K562 (cell line): ENCODE measurements around the gene NINJ2. TPM values are rescaled to one million over a fixed set of nuclear protein-coding genes. Genes with fewer than 3 reads are reported as not detected.

Experiments used
- HDAC6 ChIP-seq: IDR thresholded peaks from 2 replicates; pipeline ENCODE4 v1.6.1; 2012; ENCODE audit warnings: low read depth, mild to moderate bottlenecking, control low read depth, inconsistent platforms, low read length, moderate library complexity
- HNRNPL ChIP-seq: fragments of 200-400 bp; formaldehyde crosslinking; IDR thresholded peaks from 2 replicates; pipeline ENCODE4 v1.6.1; 2017; ENCODE audit warnings: low read depth, mild to moderate bottlenecking, low read length
- ID3 ChIP-seq, 2 experiments: fragments of 250-450 bp in 1 of 2; fragments of 450-650 bp in 1 of 2; sonication (Bioruptor Pico) in 1 of 2; IDR thresholded peaks; 2 replicates each; pipeline versions ENCODE4 v1.6.1 to v1.8.0; 2016 to 2021; ENCODE audit warnings: mild to moderate bottlenecking in 2 of 2, moderate library complexity in 2 of 2, missing compliant biosample characterization in 1 of 2, missing genetic modification characterization in 1 of 2
- KAT7 ChIP-seq: sonication (generic); formaldehyde crosslinking; IDR thresholded peaks from 2 replicates; pipeline ENCODE4 v1.8.0; 2022; ENCODE audit warnings: missing genetic modification reagents, mild to moderate bottlenecking, borderline replicate concordance
- NCOR1 ChIP-seq: fragments of 450-650 bp; IDR thresholded peaks from 2 replicates; pipeline ENCODE4 v1.6.1; 2016; ENCODE audit warnings: mild to moderate bottlenecking, moderate library complexity
- POLR2AphosphoS5 ChIP-seq: IDR thresholded peaks from 2 replicates; pipeline ENCODE4 v1.6.1; 2011; ENCODE audit warnings: mild to moderate bottlenecking, low read depth, low read length, moderate library complexity; ENCODE audit not compliant: control insufficient read depth, insufficient read depth
- STAT5A ChIP-seq: IDR thresholded peaks from 2 replicates; pipeline ENCODE4 v1.6.1; 2012; ENCODE audit warnings: low read length, inconsistent platforms, borderline replicate concordance
- TAL1 ChIP-seq: fragments of 450-650 bp; IDR thresholded peaks from 2 replicates; pipeline ENCODE4 v1.6.1; 2016; ENCODE audit warnings: mild to moderate bottlenecking
- XRCC5 ChIP-seq: fragments of 200-400 bp; formaldehyde crosslinking; IDR thresholded peaks from 2 replicates; pipeline ENCODE4 v1.6.1; 2017; ENCODE audit warnings: low read depth, mild to moderate bottlenecking, low read length
- ZNF239 ChIP-seq: fragments of 250-450 bp; sonication (Bioruptor Pico); IDR thresholded peaks from 2 replicates; pipeline ENCODE4 v1.4.0; 2020; ENCODE audit warnings: mild to moderate bottlenecking
- ZNF696 ChIP-seq: fragments of 250-450 bp; sonication (Bioruptor Pico); conservative IDR thresholded peaks from 2 replicates; pipeline ENCODE4 v1.4.0; 2020; ENCODE audit warnings: mild to moderate bottlenecking, moderate library complexity
- polyA plus RNA-seq, 8 experiments: library from polyadenylated mRNA; depleted of rRNA in 4 of 8; stranded (reverse) in 5 of 8; unstranded in 3 of 8; fragments of >200 nt; fragmentation: Nextera tagmentation in 2 of 8; fragmentation: Illumina TruSeq in 1 of 8; extraction: Ambion mirVana in 2 of 8; extraction: Trizol in 1 of 8; gene quantifications; 2 replicates each; pipeline versions ENCODE4 v1.2.1 to v1.2.3, GENCODE V29; 2011 to 2014; ENCODE audit warnings: inconsistent platforms in 1 of 8, missing spikeins in 1 of 8
- total RNA-seq, 7 experiments: library from RNA; depleted of rRNA in 6 of 7; stranded (reverse); fragments of >200 nt in 6 of 7; fragmentation: Illumina TruSeq in 2 of 7; extraction: Trizol in 2 of 7; gene quantifications; 2 replicates each; pipeline versions ENCODE4 v1.2.1 to v1.2.3, GENCODE V29; 2011 to 2021; ENCODE audit warnings: low replicate concordance in 1 of 7
- TF ChIP-seq, protein P1 (sequence below): fragments of 450-650 bp; IDR thresholded peaks from 2 replicates; pipeline ENCODE4 v1.6.1; 2017; ENCODE audit warnings: antibody characterized with exemption, mild to moderate bottlenecking
- TF ChIP-seq, protein P2 (sequence below): fragments of 450-650 bp; IDR thresholded peaks from 2 replicates; pipeline ENCODE4 v1.6.1; 2016; ENCODE audit warnings: low read depth

Gene NINJ2
- total and polyA plus RNA-seq, 9 of the 15 experiments (the other 6 are each of a cell fraction or from before 2014, with no cell fraction given) = 2.6 to 16.0 (median 4.5) TPM

GRCh38 chr12:591167-592023, 71.8 kb downstream of the NINJ2 start (continued):
- TF ChIP-seq KAT7 (CRISPR knock-in tag) (peak; percentile 46; the same call in 1 of the 2 replicates), NCOR1 (peak; percentile 98), ZNF239 (CRISPR knock-in tag) (no peak), ID3 (CRISPR knock-in tag; IDR thresholded peaks at IDR 0.05) (no peak), ID3 (tag; IDR thresholded peaks at IDR 0.05) (peak; percentile 17; the same call in 1 of the 2 replicates), HNRNPL (no peak), ZNF696 (CRISPR knock-in tag) (no peak), POLR2AphosphoS5 (peak; percentile 96), HDAC6 (no peak), TAL1 (peak; percentile 97), STAT5A (peak; percentile 94), XRCC5 (peak; percentile 57)
- TF ChIP-seq, protein P1, sequence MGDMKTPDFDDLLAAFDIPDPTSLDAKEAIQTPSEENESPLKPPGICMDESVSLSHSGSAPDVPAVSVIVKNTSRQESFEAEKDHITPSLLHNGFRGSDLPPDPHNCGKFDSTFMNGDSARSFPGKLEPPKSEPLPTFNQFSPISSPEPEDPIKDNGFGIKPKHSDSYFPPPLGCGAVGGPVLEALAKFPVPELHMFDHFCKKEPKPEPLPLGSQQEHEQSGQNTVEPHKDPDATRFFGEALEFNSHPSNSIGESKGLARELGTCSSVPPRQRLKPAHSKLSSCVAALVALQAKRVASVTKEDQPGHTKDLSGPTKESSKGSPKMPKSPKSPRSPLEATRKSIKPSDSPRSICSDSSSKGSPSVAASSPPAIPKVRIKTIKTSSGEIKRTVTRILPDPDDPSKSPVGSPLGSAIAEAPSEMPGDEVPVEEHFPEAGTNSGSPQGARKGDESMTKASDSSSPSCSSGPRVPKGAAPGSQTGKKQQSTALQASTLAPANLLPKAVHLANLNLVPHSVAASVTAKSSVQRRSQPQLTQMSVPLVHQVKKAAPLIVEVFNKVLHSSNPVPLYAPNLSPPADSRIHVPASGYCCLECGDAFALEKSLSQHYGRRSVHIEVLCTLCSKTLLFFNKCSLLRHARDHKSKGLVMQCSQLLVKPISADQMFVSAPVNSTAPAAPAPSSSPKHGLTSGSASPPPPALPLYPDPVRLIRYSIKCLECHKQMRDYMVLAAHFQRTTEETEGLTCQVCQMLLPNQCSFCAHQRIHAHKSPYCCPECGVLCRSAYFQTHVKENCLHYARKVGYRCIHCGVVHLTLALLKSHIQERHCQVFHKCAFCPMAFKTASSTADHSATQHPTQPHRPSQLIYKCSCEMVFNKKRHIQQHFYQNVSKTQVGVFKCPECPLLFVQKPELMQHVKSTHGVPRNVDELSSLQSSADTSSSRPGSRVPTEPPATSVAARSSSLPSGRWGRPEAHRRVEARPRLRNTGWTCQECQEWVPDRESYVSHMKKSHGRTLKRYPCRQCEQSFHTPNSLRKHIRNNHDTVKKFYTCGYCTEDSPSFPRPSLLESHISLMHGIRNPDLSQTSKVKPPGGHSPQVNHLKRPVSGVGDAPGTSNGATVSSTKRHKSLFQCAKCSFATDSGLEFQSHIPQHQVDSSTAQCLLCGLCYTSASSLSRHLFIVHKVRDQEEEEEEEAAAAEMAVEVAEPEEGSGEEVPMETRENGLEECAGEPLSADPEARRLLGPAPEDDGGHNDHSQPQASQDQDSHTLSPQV = peak; percentile 78
- TF ChIP-seq, protein P2, sequence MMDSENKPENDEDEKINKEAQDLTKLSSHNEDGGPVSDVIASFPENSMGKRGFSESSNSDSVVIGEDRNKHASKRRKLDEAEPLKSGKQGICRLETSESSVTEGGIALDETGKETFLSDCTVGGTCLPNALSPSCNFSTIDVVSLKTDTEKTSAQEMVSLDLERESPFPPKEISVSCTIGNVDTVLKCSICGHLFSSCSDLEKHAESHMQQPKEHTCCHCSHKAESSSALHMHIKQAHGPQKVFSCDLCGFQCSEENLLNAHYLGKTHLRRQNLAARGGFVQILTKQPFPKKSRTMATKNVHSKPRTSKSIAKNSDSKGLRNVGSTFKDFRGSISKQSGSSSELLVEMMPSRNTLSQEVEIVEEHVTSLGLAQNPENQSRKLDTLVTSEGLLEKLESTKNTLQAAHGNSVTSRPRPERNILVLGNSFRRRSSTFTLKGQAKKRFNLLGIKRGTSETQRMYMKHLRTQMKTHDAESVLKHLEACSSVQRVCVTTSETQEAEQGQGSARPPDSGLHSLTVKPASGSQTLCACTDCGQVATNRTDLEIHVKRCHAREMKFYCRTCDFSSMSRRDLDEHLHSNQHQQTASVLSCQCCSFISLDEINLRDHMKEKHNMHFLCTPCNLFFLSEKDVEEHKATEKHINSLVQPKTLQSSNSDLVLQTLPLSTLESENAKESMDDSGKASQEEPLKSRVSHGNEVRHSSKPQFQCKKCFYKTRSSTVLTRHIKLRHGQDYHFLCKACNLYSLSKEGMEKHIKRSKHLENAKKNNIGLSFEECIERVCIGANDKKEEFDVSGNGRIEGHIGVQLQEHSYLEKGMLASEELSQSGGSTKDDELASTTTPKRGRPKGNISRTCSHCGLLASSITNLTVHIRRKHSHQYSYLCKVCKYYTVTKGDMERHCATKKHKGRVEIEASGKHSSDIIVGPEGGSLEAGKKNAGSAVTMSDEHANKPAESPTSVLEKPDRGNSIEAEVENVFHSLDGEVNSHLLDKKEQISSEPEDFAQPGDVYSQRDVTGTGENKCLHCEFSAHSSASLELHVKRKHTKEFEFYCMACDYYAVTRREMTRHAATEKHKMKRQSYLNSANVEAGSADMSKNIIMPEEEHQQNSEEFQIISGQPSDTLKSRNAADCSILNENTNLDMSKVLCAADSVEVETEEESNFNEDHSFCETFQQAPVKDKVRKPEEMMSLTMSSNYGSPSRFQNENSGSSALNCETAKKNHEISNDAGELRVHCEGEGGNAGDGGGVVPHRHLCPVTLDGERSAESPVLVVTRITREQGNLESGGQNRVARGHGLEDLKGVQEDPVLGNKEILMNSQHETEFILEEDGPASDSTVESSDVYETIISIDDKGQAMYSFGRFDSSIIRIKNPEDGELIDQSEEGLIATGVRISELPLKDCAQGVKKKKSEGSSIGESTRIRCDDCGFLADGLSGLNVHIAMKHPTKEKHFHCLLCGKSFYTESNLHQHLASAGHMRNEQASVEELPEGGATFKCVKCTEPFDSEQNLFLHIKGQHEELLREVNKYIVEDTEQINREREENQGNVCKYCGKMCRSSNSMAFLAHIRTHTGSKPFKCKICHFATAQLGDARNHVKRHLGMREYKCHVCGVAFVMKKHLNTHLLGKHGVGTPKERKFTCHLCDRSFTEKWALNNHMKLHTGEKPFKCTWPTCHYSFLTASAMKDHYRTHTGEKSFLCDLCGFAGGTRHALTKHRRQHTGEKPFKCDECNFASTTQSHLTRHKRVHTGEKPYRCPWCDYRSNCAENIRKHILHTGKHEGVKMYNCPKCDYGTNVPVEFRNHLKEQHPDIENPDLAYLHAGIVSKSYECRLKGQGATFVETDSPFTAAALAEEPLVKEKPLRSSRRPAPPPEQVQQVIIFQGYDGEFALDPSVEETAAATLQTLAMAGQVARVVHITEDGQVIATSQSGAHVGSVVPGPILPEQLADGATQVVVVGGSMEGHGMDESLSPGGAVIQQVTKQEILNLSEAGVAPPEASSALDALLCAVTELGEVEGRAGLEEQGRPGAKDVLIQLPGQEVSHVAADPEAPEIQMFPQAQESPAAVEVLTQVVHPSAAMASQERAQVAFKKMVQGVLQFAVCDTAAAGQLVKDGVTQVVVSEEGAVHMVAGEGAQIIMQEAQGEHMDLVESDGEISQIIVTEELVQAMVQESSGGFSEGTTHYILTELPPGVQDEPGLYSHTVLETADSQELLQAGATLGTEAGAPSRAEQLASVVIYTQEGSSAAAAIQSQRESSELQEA = no peak
